Endodermal cell (in vitro differentiated cells): Measurements from ENCODE around the gene HSFX3. TPM values are rescaled to one million over a fixed set of nuclear protein-coding genes. Genes with fewer than 3 reads are reported as not detected.
"Not testable (repeated sequence)": the region's sequence is repeated elsewhere in the genome, so short reads cannot be mapped to it uniquely, and the experiment has no call there.

Source experiments
- DNase-seq: peaks from one replicate; pipeline ENCODE4 v3.0.0-alpha.2; 2017
- H3K27ac ChIP-seq: 2 replicates; pipeline ENCODE4 v1.5.1; 2013; ENCODE audit warnings: mild to moderate bottlenecking, low read depth, low read length, moderate library complexity
- H3K27me3 ChIP-seq: 2 replicates; pipeline ENCODE4 v1.6.1; 2013; ENCODE audit warnings: mild to moderate bottlenecking, low read length, moderate library complexity; ENCODE audit not compliant: insufficient read depth, control insufficient read depth, poor library complexity, severe bottlenecking
- H3K36me3 ChIP-seq: 2 replicates; pipeline ENCODE4 v1.7.0; 2013; ENCODE audit warnings: mild to moderate bottlenecking, low read length, moderate library complexity; ENCODE audit not compliant: control insufficient read depth, insufficient read depth
- H3K4me1 ChIP-seq: one replicate; pipeline ENCODE4 v1.7.0; 2013; ENCODE audit warnings: low read length; ENCODE audit not compliant: control insufficient read depth, insufficient read depth
- H3K4me3 ChIP-seq: 2 replicates; pipeline ENCODE4 v1.5.1; 2013; ENCODE audit warnings: mild to moderate bottlenecking, low read length, moderate library complexity
- H3K9ac ChIP-seq: 2 replicates; pipeline ENCODE4 v1.6.1; 2013; ENCODE audit warnings: mild to moderate bottlenecking, low read length, moderate library complexity; ENCODE audit not compliant: poor library complexity, severe bottlenecking; ENCODE audit errors: extremely low read depth
- H3K9me3 ChIP-seq: 2 replicates; pipeline ENCODE4 v1.6.1; 2013; ENCODE audit warnings: mild to moderate bottlenecking, low read length, moderate library complexity; ENCODE audit not compliant: control insufficient read depth
- H3K27ac Mint-ChIP-seq: 2 replicates; pipeline ENCODE4 v1.8.0; 2020; ENCODE audit warnings: mixed read lengths
- H3K27me3 Mint-ChIP-seq: 2 replicates; pipeline ENCODE4 v1.8.0; 2021; ENCODE audit warnings: mild to moderate bottlenecking, mixed read lengths; ENCODE audit not compliant: insufficient read depth
- H3K36me3 Mint-ChIP-seq: 2 replicates; pipeline ENCODE4 v1.8.0; 2020; ENCODE audit warnings: low read depth, mixed read lengths
- H3K4me1 Mint-ChIP-seq: 2 replicates; pipeline ENCODE4 v1.8.0; 2020; ENCODE audit warnings: mixed read lengths
- H3K4me3 Mint-ChIP-seq: 2 replicates; pipeline ENCODE4 v1.8.0; 2020; ENCODE audit warnings: mild to moderate bottlenecking, moderate library complexity, mixed read lengths
- H3K9me3 Mint-ChIP-seq: 2 replicates; pipeline ENCODE4 v1.8.0; 2020; ENCODE audit warnings: mild to moderate bottlenecking, mixed read lengths
- CTCF ChIP-seq: fragments of 200-600 bp; sonication (generic); conservative IDR thresholded peaks from 2 replicates; pipeline ENCODE4 v1.5.0; 2021; ENCODE audit warnings: antibody characterized with exemption, mild to moderate bottlenecking
- WGBS, 2 experiments: methylation state at CpG; one replicate each; pipeline versions ENCODE4 v1.1.5 to v1.1.7; 2013; ENCODE audit warnings: missing lambda C conversion rate in 2 of 2, mixed read lengths in 1 of 2; ENCODE audit not compliant: insufficient coverage in 1 of 2, insufficient read length in 1 of 2; 5-methylcytosine and 5-hydroxymethylcytosine counted together
- total RNA-seq, 2 donors: library from RNA; stranded (reverse); fragmentation: NEBNext Ultra II Directional in 1 of 2; extraction: Animal tissue kit (Norgen Biotek cat#: 25700) in 1 of 2; gene quantifications; 2 replicates in 1 of 2; 3 replicates in 1 of 2; pipeline ENCODE4 v1.2.1, GENCODE V29; 2021

HSFX3 gene
- total RNA-seq, 2 donors from 2014 or later: not detected

GRCh38 chrX:149567621-149568417 lies 18.1 kb upstream of the HSFX3 start:
- Histone ChIP-seq H3K27me3 (no peaks in the 10 kb centered on the region), H3K4me3 (no peak overlapping the region), H3K4me1 (no peaks in the 10 kb centered on the region), H3K36me3 (no peaks in the 10 kb centered on the region), H3K27ac (no peak overlapping the region), H3K9me3 (no peaks in the 10 kb centered on the region), H3K9ac (no peak overlapping the region)
- 81% methylated on average over 7 of the region's 7 CpGs; no CpG with 5 or more reads in 1 of the 2 experiments for WGBS, 2 experiments
- no peak for DNase-seq
- H3K4me3 Mint-ChIP-seq: no peak overlapping the region
- no peaks in the 10 kb centered on the region for H3K36me3 Mint-ChIP-seq
- H3K27ac Mint-ChIP-seq: no peak overlapping the region
- H3K27me3 Mint-ChIP-seq: peaks cover 7% of the 10 kb centered on the region
- H3K9me3 Mint-ChIP-seq: peaks cover 59% of the 10 kb centered on the region
- H3K4me1 Mint-ChIP-seq: peaks cover 8% of the 10 kb centered on the region
- TF ChIP-seq CTCF: no peak

GRCh38 chrX:149563359-149563758 lies 13.6 kb upstream of the HSFX3 start:
- Histone ChIP-seq H3K27me3 (no peaks in the 10 kb centered on the region), H3K4me1 (no peaks in the 10 kb centered on the region), H3K4me3 (no peak overlapping the region), H3K27ac (no peak overlapping the region), H3K36me3 (no peaks in the 10 kb centered on the region), H3K9ac (no peak overlapping the region), H3K9me3 (no peaks in the 10 kb centered on the region)
- no peak for TF ChIP-seq CTCF
- Mint-ChIP-seq H3K4me1 (no peaks in the 10 kb centered on the region), H3K9me3 (peaks cover 45% of the 10 kb centered on the region), H3K36me3 (no peaks in the 10 kb centered on the region), H3K4me3 (no peak overlapping the region), H3K27ac (no peak overlapping the region), H3K27me3 (no peaks in the 10 kb centered on the region)
- 96% methylated on average over 3 of the region's 4 CpGs; no CpG with 5 or more reads in 1 of the 2 experiments for WGBS, 2 experiments
- no peak for DNase-seq

- H3K27ac ChIP-seq, H3K27me3 Mint-ChIP-seq, H3K36me3 Mint-ChIP-seq, H3K4me1 Mint-ChIP-seq, H3K9me3 Mint-ChIP-seq, H3K4me3 Mint-ChIP-seq, H3K27ac Mint-ChIP-seq, H3K27me3 ChIP-seq, H3K9me3 ChIP-seq, H3K4me1 ChIP-seq, H3K4me3 ChIP-seq, DNase-seq, H3K36me3 ChIP-seq, H3K9ac ChIP-seq: not testable (repeated sequence)
- WGBS, 2 experiments: no CpG with 5 or more reads among the region's 4 CpGs
Measured at GRCh38 chrX:149555251-149555650, 5.5 kb upstream of the HSFX3 start.

- H3K4me3 ChIP-seq, H3K9me3 ChIP-seq, H3K36me3 ChIP-seq, H3K27me3 ChIP-seq, H3K27ac Mint-ChIP-seq, H3K4me3 Mint-ChIP-seq, DNase-seq, H3K27me3 Mint-ChIP-seq, H3K27ac ChIP-seq, H3K36me3 Mint-ChIP-seq, H3K4me1 ChIP-seq, H3K9me3 Mint-ChIP-seq, H3K4me1 Mint-ChIP-seq, H3K9ac ChIP-seq: not testable (repeated sequence)
- no CpG with 5 or more reads among the region's 6 CpGs for WGBS, 2 experiments
Measured at GRCh38 chrX:149551939-149552248, 2.2 kb upstream of the HSFX3 start.

GRCh38 chrX:149551245-149551938 lies 1.7 kb upstream of the HSFX3 start:
- not testable (repeated sequence) for DNase-seq, H3K27me3 ChIP-seq, H3K4me3 Mint-ChIP-seq, H3K27ac ChIP-seq, H3K9me3 Mint-ChIP-seq, H3K4me1 Mint-ChIP-seq, H3K36me3 Mint-ChIP-seq, H3K27ac Mint-ChIP-seq, H3K4me3 ChIP-seq, H3K9ac ChIP-seq, H3K36me3 ChIP-seq, H3K9me3 ChIP-seq, H3K27me3 Mint-ChIP-seq, H3K4me1 ChIP-seq
- WGBS, 2 experiments: no CpG with 5 or more reads among the region's 4 CpGs
